Ascending aorta (tissue), 2 donors: ENCODE measurements around the gene N4BP2. TPM values are rescaled to one million over a fixed set of nuclear protein-coding genes. Genes with fewer than 3 reads are reported as not detected.
"Not testable (repeated sequence)": the region's sequence is repeated elsewhere in the genome, so short reads cannot be mapped to it uniquely, and the experiment has no call there.

Experiments
- DNase-seq, 2 donors: peaks; one replicate each; pipeline ENCODE4 v3.0.0-alpha.2; 2019; ENCODE audit warnings: low spot score in 2 of 2
- H3K27ac ChIP-seq, 2 donors: fragments of 200-600 bp; sonication (generic); one replicate each; pipeline ENCODE4 v1.5.1; 2016 to 2017; ENCODE audit warnings: mild to moderate bottlenecking in 1 of 2
- H3K27me3 ChIP-seq: fragments of 200-600 bp; sonication (generic); one replicate; pipeline ENCODE4 v1.5.1; 2017
- H3K36me3 ChIP-seq, 2 donors: fragments of 200-600 bp; sonication (generic); one replicate each; pipeline ENCODE4 v1.5.1; 2016
- H3K4me1 ChIP-seq, 2 donors: fragments of 200-600 bp; sonication (generic); one replicate each; pipeline ENCODE4 v1.5.1; 2016 to 2017; ENCODE audit warnings: mild to moderate bottlenecking in 1 of 2
- H3K4me3 ChIP-seq, 2 donors: fragments of 200-600 bp; sonication (generic); one replicate each; pipeline ENCODE4 v1.5.1; 2016 to 2017; ENCODE audit warnings: mild to moderate bottlenecking in 1 of 2
- H3K9me3 ChIP-seq, 2 donors: fragments of 200-600 bp; sonication (generic); one replicate each; pipeline ENCODE4 v1.5.1; 2016
- intact Hi-C: fragments of 100-400 bp; cut with DNase I; formaldehyde crosslinking; loops from one replicate; pipeline ENCODE4 v1.15.1; 2023
- total RNA-seq: library from RNA; depleted of rRNA; stranded (reverse); fragments of >200 nt; gene quantifications from one replicate; pipeline ENCODE4 v1.1.0, GENCODE V29; 2016
- TF ChIP-seq, protein P1 (sequence below), 3 experiments: fragments of 200-600 bp in 2 of 3; fragments of 450-650 bp in 1 of 3; sonication (generic) in 2 of 3; IDR thresholded peaks; one replicate each; pipeline ENCODE4 v1.5.1; 2016 to 2019; ENCODE audit warnings: antibody characterized with exemption in 3 of 3, mild to moderate bottlenecking in 1 of 3, moderate library complexity in 1 of 3

N4BP2 gene
- total RNA-seq, 1 donor from 2014 or later: 0.53 TPM

DNA sequence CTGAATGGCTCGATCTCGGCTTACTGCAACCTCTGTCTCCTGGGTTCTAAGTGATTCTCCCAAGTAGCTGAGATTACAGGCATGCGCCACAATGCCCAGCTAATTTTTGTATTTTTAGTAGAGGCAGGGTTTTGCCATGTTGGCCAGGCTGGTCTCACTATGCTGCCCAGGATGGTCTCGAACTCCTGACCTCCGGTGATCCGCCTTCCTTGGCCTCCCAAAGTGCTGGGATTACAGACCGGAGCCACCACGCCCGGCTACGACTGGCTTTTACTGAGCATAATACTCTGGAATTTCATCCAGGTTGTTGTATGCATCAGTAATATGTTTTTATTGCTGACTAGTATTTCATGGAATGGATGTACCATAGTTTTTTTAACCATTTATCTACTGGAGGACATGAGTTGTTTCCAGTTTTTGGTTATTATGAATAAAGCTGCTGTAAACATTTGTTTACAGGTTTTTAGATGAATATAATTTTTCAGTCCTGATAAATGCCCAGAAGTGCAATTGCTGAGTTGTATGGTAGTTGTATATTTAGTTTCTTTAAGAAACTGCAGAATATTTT, 31.2 kb downstream of the N4BP2 start:
- TF ChIP-seq, protein P1, sequence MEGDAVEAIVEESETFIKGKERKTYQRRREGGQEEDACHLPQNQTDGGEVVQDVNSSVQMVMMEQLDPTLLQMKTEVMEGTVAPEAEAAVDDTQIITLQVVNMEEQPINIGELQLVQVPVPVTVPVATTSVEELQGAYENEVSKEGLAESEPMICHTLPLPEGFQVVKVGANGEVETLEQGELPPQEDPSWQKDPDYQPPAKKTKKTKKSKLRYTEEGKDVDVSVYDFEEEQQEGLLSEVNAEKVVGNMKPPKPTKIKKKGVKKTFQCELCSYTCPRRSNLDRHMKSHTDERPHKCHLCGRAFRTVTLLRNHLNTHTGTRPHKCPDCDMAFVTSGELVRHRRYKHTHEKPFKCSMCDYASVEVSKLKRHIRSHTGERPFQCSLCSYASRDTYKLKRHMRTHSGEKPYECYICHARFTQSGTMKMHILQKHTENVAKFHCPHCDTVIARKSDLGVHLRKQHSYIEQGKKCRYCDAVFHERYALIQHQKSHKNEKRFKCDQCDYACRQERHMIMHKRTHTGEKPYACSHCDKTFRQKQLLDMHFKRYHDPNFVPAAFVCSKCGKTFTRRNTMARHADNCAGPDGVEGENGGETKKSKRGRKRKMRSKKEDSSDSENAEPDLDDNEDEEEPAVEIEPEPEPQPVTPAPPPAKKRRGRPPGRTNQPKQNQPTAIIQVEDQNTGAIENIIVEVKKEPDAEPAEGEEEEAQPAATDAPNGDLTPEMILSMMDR (IDR thresholded peaks at IDR 0.05): no peak
- no peaks in the 10 kb centered on the region for H3K36me3 ChIP-seq
- H3K4me1 ChIP-seq: no peaks in the 10 kb centered on the region
- intact Hi-C loops: no loop called here
- DNase-seq: no peak
- H3K4me3 ChIP-seq: no peak overlapping the region
- no peaks in the 10 kb centered on the region for H3K9me3 ChIP-seq
- H3K27ac ChIP-seq: no peak overlapping the region
- H3K27me3 ChIP-seq: no peaks in the 10 kb centered on the region

DNA sequence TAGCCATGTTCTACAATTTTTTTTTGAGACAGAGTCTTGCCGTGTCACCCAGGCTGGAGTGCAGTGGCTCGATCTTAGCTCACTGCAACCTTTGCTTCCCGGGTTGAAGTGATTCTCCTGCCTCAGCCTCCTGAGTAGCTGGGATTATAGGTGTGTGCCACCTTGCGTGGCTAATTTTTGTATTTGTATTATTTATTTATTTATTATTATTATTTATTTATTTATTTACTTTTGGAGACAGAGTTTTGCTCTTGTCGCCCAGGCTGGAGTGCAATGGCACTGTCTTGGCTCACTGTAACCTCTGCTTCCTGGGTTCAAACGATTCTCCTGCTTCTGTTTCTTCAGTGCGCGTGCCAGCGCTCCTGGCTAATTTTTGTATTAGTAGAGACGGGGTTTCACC, 36.8 kb downstream of the N4BP2 start:
- DNase-seq, H3K4me1 ChIP-seq, H3K27me3 ChIP-seq, intact Hi-C loops, H3K27ac ChIP-seq, H3K9me3 ChIP-seq, H3K36me3 ChIP-seq, H3K4me3 ChIP-seq: not testable (repeated sequence)

DNA sequence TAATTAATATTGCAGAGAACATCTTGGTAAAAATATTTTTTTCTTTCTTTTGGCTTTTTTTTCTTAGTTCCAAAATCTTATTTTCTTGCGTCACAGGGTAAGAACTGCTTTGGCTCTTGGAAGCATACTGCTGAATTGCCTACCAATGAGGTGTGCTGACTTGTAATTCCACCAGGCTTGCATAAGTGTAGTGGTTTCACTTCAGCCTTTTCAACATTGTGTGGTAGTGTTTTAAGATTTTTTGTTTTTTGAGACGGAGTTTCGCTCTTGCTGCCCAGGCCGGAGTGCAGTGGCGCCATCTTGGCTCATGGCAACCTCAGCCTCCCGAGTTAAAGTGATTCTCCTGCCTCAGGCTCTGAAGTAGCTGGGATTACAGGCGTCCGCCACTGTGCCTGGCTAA, 42.4 kb downstream of the N4BP2 start:
- no peak for DNase-seq
- no peaks in the 10 kb centered on the region for H3K36me3 ChIP-seq
- TF ChIP-seq, protein P1 (IDR thresholded peaks at IDR 0.05): no peak
- no peak overlapping the region for H3K4me3 ChIP-seq
- no peak overlapping the region for H3K27ac ChIP-seq
- intact Hi-C loops: no loop called here
- no peaks in the 10 kb centered on the region for H3K27me3 ChIP-seq
- no peaks in the 10 kb centered on the region for H3K4me1 ChIP-seq
- H3K9me3 ChIP-seq: no peaks in the 10 kb centered on the region

- H3K9me3 ChIP-seq, H3K27me3 ChIP-seq, H3K36me3 ChIP-seq, DNase-seq, intact Hi-C loops, H3K4me3 ChIP-seq, H3K27ac ChIP-seq, H3K4me1 ChIP-seq: not testable (repeated sequence)
Measured at GRCh38 chr4:40107150-40107549, 50.5 kb downstream of the N4BP2 start.

- Histone ChIP-seq H3K36me3 (no peaks in the 10 kb centered on the region), H3K9me3 (no peaks in the 10 kb centered on the region), H3K4me1 (no peaks in the 10 kb centered on the region), H3K4me3 (no peak overlapping the region), H3K27me3 (no peaks in the 10 kb centered on the region), H3K27ac (no peak overlapping the region)
- intact Hi-C loops: no loop called here
- TF ChIP-seq, protein P1 (IDR thresholded peaks at IDR 0.05): no peak
- no peak for DNase-seq
Measured at GRCh38 chr4:40112027-40112792, 55.6 kb downstream of the N4BP2 start.

DNA sequence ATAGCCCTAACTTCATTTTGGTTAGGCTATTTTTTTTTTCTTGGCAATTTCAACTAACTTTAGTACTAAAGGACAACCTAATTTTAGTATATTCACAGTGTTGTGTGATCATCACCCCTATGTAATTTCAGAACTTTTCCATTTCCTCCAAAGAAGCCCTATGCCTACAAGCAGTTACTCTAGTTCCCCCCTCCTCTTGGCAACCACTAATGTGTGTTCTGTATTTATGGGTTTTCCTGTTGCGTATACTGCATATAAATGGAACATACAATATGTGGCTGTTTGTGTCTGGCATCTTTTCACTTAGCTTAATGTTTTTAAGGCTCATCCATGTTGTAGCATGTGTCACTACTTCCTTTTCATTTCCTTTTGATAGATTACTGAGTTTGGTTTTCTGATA, 57.6 kb downstream of the N4BP2 start:
- no peaks in the 10 kb centered on the region for H3K27me3 ChIP-seq
- H3K4me3 ChIP-seq: no peak overlapping the region
- H3K27ac ChIP-seq: no peak overlapping the region
- intact Hi-C loops: no loop called here
- TF ChIP-seq, protein P1 (IDR thresholded peaks at IDR 0.05): no peak
- no peaks in the 10 kb centered on the region for H3K4me1 ChIP-seq
- H3K36me3 ChIP-seq: no peaks in the 10 kb centered on the region
- no peaks in the 10 kb centered on the region for H3K9me3 ChIP-seq
- no peak for DNase-seq
